ENCODE measurements around the gene GNL1. TPM values are rescaled to one million over a fixed set of nuclear protein-coding genes. Genes with fewer than 3 reads are reported as not detected.
A peak's percentile ranks its signal among the peaks of the same experiment; 100 is the strongest.

Gene GNL1
- 34.3 and 45.1 TPM in 2 replicates for total RNA-seq

- no peak for DNase-seq (ENCODE audit: extremely low read depth, low read depth, low spot score)
Observed at GRCh38 chr6:30556066-30556905, at the start of gene GNL1. TSS of gene GNL1 (minus strand) at chr6:30556489. CDS start at chr6:30556203, 286 bp downstream.

GRCh38 chr6:30603961-30604360 is 47.7 kb upstream of the GNL1 start:
- DNase-seq (ENCODE audit: extremely low read depth, low read depth, low spot score) = no peak

DNA sequence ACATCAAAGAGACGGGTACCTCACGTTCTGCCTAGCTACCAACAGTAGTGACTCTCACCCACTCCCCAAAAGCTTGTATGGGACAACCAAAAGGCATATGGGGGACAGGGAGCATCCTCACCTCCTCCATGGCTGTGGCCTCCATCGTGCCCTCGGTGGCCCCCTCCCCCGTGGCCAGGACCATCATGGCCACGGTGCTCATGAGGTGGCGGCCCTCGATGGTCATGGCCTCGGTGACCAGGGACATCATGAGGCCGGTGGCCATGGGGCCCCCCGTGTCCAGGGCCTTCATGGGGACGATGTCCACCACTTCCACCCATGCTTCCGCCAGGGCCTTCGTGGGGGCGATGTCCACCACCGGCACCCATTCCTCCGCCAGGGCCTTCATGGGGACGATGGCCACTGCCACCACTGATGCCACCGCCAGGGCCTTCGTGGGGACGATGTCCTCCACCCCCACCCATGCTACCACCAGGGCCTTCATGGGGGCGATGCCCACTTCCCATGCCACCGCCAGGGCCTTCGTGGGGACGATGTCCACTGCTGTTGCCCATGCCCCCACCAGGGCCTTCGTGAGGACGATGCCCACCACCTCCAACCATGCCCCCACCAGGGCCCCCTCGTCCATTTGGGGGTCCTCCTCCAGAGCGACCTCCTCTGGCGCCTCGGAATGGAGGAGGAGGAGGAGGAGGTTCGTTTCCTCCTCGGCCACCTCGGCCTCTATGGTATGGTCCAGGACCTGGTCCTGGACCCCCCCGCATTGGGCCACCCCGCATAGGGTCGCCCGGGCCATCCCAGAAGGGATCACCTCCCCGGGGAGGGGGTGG is 45.7 kb upstream of the GNL1 start:
- DNase-seq (ENCODE audit: extremely low read depth, low read depth, low spot score) = no peak

DNA sequence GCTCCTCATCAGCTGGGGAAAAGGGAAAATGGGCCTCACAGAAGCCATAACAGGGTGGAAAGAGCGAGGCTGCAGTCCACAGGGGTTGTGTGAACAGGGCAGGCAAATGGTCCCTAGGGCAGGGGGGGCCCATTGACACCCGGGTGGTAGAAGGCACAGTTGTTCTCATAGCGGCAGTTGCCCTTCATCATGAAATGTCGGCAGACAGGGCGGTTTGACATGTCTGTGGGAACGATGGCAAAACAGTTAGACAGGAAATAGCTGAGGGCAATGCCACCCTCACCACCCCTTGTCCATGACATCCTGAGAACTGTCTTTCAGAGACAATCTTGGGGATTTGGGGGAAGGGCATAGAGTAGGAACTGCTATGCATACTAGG is 45.1 kb upstream of the GNL1 start:
- DNase-seq (ENCODE audit: extremely low read depth, low read depth, low spot score) = no peak

GRCh38 chr6:30600451-30600961 is 44.2 kb upstream of the GNL1 start:
- DNase-seq (ENCODE audit: extremely low read depth, low read depth, low spot score) = no peak

DNA sequence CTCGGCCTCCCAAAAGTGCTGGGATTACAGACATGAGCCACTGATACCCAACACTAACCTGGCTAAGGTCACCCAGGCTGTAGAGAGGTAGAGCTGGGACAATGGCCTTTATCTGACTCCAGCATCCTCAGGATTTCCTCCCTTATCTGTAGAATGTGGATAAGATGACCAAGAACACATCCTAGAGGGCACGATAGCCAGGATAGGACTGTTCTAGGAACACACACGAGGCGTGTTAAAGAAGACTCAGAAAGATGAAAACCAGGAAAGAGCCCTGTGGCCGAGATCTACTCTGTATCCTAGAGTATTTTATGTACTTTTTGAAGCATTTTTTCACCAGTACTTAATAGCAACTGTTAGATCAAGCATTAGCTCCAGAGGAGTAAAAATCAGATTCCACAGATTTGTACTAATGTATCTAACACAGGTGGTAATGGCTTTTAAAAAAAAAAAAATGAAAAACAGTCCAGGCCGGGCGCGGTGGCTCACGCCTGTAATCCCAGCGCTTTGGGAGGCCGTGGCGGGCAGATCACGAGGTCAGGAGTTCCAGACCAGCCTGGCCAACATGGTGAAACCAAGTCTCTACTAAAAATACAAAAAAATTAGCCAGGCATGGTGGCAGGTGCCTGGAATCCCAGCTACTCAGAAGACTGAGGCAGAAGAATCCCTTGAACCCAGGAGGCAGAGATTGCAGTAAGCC is 43.5 kb upstream of the GNL1 start:
- DNase-seq (ENCODE audit: extremely low read depth, low read depth, low spot score) = no peak

GRCh38 chr6:30598912-30599624 is 42.8 kb upstream of the GNL1 start:
- no peak for DNase-seq (ENCODE audit: extremely low read depth, low read depth, low spot score)

- DNase-seq (ENCODE audit: extremely low read depth, low read depth, low spot score) = peak; percentile 71
Observed at GRCh38 chr6:30597315-30598144, 41.2 kb upstream of the GNL1 start.

DNA sequence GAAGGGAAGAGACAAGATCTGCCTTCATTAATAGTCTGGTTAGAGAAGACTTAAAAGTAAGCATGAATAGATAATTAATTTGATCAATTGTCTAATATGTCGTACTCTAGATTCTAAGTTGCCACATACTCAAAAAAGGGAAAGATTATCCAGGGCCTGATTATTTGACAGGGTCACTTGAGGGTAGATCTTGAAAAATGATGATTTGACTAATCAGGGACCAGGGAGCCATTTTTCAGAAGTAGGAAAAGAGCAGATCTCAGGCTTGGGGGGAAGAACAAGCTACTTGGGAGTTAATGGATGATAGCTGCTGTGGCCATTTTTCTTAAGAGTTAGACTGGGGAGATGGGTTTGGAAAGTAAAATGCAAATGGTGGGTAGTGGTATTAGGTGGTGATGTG is 36.0 kb upstream of the GNL1 start:
- no peak for DNase-seq (ENCODE audit: extremely low read depth, low read depth, low spot score)

DNA sequence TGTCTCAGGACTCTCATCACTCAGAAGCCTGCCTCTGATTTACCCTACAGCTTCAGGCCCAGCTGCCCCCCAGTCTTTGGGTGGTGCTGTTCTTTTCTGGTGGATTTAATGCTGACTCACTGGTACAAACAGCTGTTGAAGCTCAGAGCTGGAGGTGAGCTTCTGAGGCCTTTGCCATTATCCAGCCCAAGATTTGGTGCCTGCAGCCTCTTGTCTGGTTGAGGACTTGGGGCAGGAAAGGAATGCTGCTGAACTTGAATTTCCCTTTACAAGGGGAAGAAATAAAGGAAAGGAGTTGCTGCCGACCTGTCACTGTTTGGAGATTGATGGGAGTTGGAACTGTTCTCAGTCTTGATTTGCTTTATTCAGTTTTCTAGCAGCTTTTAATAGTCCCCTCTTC is 34.7 kb upstream of the GNL1 start:
- no peak for DNase-seq (ENCODE audit: extremely low read depth, low read depth, low spot score)

GRCh38 chr6:30590509-30590908 is 34.2 kb upstream of the GNL1 start:
- no peak for DNase-seq (ENCODE audit: extremely low read depth, low read depth, low spot score)

GRCh38 chr6:30589754-30590358 is 33.6 kb upstream of the GNL1 start:
- no peak for DNase-seq (ENCODE audit: extremely low read depth, low read depth, low spot score)

GRCh38 chr6:30583921-30584320 is 27.6 kb upstream of the GNL1 start:
- DNase-seq (ENCODE audit: extremely low read depth, low read depth, low spot score) = no peak

GRCh38 chr6:30578051-30578450 is 21.8 kb upstream of the GNL1 start:
- DNase-seq (ENCODE audit: extremely low read depth, low read depth, low spot score) = no peak

DNA sequence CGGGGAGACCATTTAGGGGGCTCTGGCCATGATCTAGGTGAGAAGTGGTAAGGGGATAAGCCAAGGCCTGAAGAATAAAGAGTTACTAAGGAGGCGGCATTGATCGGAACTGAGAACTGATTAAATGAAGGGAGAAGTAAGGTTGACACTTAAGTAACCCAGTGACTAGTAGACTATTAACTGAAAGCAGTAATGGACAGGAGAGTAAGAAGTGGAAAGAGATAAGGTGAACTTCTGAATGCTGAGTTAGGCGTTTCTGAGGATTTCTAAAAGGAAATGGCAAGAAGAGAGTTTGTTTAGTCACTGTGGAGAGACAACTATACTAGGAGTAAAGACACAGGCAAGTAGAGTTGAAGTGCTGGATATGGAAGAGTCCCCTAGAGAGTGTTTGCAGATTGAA is 16.8 kb upstream of the GNL1 start:
- no peak for DNase-seq (ENCODE audit: extremely low read depth, low read depth, low spot score)

DNA sequence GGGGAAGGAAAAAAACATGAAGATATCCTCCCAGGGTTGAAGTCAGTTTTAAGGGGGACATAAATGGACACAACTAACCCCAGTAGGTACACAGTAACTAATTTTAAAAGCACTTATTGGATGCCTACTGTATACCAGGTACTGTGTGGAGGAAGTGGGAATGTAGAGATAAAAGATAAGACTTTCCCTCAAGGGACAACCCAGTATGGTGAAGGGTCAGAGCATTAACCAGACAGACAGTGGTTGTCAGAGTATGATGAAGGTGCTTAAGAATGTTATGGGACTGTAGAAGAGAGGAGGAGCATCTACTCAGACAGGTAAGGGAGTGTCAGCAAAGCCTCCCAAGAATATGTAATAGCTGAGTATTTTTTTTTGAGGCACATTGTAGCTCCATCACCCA is 15.9 kb upstream of the GNL1 start:
- DNase-seq (ENCODE audit: extremely low read depth, low read depth, low spot score) = no peak

- no peak for DNase-seq (ENCODE audit: extremely low read depth, low read depth, low spot score)
Observed at GRCh38 chr6:30571762-30572082, 15.4 kb upstream of the GNL1 start.

- peak; percentile 56 for DNase-seq (ENCODE audit: extremely low read depth, low read depth, low spot score)
Observed at GRCh38 chr6:30571075-30571761, 14.9 kb upstream of the GNL1 start, which contains the start of gene ABCF1. TSS of gene ABCF1 (plus strand) at chr6:30571442. CDS start at chr6:30571488, 46 bp downstream.

DNA sequence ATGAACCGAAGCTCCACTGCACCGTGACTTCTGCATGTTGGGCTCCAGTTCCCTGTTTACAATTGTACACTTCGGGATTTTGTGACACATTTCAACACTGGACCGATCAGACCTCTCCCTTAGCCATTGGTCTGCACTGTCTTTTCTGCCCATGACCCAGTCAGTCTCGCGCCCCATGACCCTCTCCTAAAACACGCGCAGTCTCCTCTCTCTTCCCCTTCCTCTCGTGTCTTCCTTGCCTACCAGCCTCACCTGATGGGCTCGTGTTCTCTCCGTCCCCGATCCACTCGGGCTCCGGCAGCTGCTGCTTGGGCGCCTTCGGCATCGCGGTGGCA is 14.4 kb upstream of the GNL1 start:
- no peak for DNase-seq (ENCODE audit: extremely low read depth, low read depth, low spot score)
